ENCODE data around the gene TOM1L1.
A peak's percentile ranks its signal among the peaks of the same experiment; 100 is the strongest.

TOM1L1 gene

DNA sequence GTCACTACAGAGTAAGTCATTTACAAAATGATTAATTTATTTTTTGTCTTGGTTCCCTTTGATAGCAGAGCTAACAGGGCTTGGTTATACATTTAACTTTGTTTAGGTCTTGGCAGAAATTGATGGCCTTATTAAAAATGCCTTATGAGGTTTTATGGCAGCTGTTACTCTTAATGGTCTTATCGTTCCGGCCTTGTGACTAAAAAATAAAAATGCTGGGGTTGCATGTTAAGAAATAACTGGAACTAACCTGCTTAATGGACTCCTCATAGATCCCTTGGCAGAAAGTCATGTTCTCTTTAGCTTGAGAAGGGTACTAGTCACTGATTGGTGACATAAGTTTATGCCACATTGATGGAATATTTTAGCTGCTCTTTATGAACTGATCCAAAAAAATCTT lies 49.5 kb downstream of the TOM1L1 start:
- TF ChIP-seq POLR2AphosphoS5 (IDR thresholded peaks at IDR 0.05; ENCODE audit: low read depth, low read length) (no peak), FOXP2 (optimal IDR thresholded peaks at IDR 0.05; ENCODE audit: borderline replicate concordance, extremely low read depth, extremely low read length, insufficient read depth) (no peak), TAF1 (IDR thresholded peaks at IDR 0.05; ENCODE audit: borderline replicate concordance, insufficient read depth, low read length) (no peak), SIN3A (IDR thresholded peaks at IDR 0.05; ENCODE audit: borderline replicate concordance, insufficient read depth, low read length) (no peak)
- TF ChIP-seq, protein P1, sequence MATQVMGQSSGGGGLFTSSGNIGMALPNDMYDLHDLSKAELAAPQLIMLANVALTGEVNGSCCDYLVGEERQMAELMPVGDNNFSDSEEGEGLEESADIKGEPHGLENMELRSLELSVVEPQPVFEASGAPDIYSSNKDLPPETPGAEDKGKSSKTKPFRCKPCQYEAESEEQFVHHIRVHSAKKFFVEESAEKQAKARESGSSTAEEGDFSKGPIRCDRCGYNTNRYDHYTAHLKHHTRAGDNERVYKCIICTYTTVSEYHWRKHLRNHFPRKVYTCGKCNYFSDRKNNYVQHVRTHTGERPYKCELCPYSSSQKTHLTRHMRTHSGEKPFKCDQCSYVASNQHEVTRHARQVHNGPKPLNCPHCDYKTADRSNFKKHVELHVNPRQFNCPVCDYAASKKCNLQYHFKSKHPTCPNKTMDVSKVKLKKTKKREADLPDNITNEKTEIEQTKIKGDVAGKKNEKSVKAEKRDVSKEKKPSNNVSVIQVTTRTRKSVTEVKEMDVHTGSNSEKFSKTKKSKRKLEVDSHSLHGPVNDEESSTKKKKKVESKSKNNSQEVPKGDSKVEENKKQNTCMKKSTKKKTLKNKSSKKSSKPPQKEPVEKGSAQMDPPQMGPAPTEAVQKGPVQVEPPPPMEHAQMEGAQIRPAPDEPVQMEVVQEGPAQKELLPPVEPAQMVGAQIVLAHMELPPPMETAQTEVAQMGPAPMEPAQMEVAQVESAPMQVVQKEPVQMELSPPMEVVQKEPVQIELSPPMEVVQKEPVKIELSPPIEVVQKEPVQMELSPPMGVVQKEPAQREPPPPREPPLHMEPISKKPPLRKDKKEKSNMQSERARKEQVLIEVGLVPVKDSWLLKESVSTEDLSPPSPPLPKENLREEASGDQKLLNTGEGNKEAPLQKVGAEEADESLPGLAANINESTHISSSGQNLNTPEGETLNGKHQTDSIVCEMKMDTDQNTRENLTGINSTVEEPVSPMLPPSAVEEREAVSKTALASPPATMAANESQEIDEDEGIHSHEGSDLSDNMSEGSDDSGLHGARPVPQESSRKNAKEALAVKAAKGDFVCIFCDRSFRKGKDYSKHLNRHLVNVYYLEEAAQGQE (IDR thresholded peaks at IDR 0.05; ENCODE audit: insufficient read depth in 1 of 2, low read depth in 2 of 2, low read length in 2 of 2), result no peak

DNA sequence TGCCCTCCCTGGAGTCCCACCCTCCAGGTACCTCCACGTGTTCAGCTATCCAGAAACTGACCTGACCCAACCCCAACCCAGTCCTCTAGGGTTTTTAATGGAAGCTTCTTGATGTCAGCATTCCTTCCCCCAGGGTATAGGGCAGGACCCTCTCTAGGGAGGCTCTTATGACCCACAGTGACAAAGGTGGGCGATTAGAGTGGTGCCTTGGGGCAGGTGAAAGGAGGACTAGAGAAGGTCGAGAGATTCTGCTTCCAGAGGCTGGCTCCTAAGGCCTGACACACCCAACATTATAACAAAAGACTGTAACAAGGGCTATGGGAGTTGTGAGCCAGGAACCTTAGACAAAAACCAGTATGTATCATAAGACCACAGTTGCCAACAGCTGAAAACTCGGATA lies 50.6 kb downstream of the TOM1L1 start:
- TF ChIP-seq TAF1 (IDR thresholded peaks at IDR 0.05; ENCODE audit: borderline replicate concordance, insufficient read depth, low read length) (no peak), SIN3A (IDR thresholded peaks at IDR 0.05; ENCODE audit: borderline replicate concordance, insufficient read depth, low read length) (no peak), FOXP2 (optimal IDR thresholded peaks at IDR 0.05; ENCODE audit: borderline replicate concordance, extremely low read depth, extremely low read length, insufficient read depth) (no peak), POLR2AphosphoS5 (IDR thresholded peaks at IDR 0.05; ENCODE audit: low read depth, low read length) (no peak)
- TF ChIP-seq, protein P1 (IDR thresholded peaks at IDR 0.05; ENCODE audit: insufficient read depth in 1 of 2, low read depth in 2 of 2, low read length in 2 of 2), result no peak

DNA sequence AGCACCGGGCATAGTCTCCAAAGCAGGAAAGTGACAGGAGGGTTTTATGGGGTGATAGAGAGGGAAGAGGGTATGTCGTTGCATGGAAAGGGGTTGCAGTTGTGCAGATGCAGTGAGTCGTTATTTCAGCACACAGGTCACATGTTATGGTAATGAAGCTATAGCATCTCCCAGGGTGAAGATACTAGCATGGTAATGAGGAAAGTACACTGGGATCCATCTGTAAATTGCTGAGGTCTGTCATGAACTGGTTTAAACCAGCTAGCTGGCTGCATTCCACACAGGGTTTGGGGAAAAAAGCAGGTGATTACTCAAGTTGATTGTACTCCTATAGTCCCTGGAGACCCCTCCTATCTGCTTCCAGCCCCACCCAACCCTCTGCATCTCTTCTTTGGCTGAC lies 56.1 kb downstream of the TOM1L1 start:
- no peak for TF ChIP-seq TAF1 (IDR thresholded peaks at IDR 0.05; ENCODE audit: borderline replicate concordance, insufficient read depth, low read length)
- TF ChIP-seq POLR2AphosphoS5 (IDR thresholded peaks at IDR 0.05; ENCODE audit: low read depth, low read length), result 0 out of 2 replicates have a peak, but pooled peaks have one; percentile 36
- TF ChIP-seq FOXP2 (optimal IDR thresholded peaks at IDR 0.05; ENCODE audit: borderline replicate concordance, extremely low read depth, extremely low read length, insufficient read depth), result no peak
- TF ChIP-seq, protein P1 (IDR thresholded peaks at IDR 0.05; ENCODE audit: insufficient read depth in 1 of 2, low read depth in 2 of 2, low read length in 2 of 2), result no peak
- TF ChIP-seq SIN3A (IDR thresholded peaks at IDR 0.05; ENCODE audit: borderline replicate concordance, insufficient read depth, low read length), result no peak

DNA sequence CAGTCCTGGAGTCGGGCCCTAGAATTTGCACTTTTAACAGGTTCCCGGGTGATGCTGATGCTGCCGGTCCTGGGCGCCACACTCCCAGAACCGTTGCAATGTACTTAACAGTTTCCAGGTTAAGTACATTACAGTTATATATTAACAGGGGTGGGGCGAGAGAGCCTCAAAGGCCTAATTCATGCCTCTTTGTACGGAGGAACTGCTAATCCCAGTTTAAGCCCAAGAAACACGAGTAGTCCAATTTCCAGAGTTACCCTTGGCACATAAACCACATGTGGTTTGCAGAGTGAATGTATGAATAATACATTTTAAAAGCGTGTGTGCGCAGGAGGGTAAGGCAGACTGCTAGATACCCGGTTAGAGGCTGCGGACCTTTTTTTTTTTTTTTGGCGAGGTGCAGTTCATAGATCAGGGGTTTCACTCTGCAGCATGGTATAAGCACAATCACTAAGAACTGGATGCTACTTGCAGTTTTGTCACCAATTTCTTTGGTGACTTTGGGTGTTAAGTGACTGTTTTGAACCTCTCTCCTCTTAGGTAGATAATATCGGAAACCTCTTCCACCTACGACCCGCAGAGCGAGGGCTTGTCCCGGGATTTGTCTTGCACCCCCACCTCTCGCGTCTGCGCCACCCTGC lies 67.1 kb downstream of the TOM1L1 start:
- TF ChIP-seq SIN3A (IDR thresholded peaks at IDR 0.05; ENCODE audit: borderline replicate concordance, insufficient read depth, low read length), result no peak

DNA sequence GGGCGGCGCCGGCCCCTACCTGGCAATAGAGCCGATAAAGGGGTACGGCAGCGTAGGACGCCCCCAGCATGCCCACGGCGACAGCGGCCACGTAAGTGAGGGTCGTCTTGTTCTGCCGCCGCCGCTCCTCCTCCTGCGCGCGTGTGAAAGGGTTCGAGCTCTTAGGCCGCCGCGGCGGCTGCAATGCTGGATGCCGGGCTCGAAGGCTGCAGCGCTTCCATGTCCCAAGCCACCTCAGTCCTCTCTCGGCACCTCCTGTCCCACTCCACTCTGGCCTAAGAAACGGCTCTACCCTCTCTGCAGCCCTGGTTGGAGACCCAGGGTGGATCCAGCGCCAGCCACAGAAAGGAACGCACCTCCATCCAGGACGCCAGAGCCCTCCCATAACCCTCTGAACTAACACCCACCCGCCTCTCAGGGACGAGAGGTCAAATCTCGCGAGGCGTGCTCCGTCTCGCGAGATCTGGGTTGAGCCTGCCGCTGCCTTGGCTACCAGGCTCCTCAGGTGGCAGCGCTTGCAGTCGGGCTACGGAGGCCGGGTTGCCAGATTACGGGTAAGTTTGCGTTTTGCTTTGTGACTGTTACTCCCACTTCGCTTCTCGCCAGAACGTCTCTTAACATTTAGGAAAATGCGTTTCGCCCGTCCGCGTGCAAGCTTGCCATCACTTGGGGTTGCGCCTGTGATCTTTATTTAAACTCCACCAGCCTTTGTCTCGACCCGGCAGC lies 67.8 kb downstream of the TOM1L1 start, which contains the start of the genes COX11 and STXBP4:
TSS of gene COX11 (minus strand) at position 393 of the 726 bp plus-strand sequence. CDS start at position 385, 8 bp downstream.
TSS of gene STXBP4 (plus strand) at position 504 of the 726 bp plus-strand sequence. CDS start 17,455 bp downstream, outside the sequence.
- TF ChIP-seq TAF1 (IDR thresholded peaks at IDR 0.05; ENCODE audit: borderline replicate concordance, insufficient read depth, low read length) (peak; percentile 91), FOXP2 (optimal IDR thresholded peaks at IDR 0.05; ENCODE audit: borderline replicate concordance, extremely low read depth, extremely low read length, insufficient read depth) (no peak), POLR2AphosphoS5 (IDR thresholded peaks at IDR 0.05; ENCODE audit: low read depth, low read length) (peak; percentile 99), SIN3A (IDR thresholded peaks at IDR 0.05; ENCODE audit: borderline replicate concordance, insufficient read depth, low read length) (peak; percentile 98)
- TF ChIP-seq, protein P1 (IDR thresholded peaks at IDR 0.05; ENCODE audit: insufficient read depth in 1 of 2, low read depth in 2 of 2, low read length in 2 of 2), result 0 out of 4 replicates have a peak, but pooled peaks of 1 of the 2 experiments have one; percentile 31
